GM23338 (cell line): ENCODE results near the gene AAR2. TPM values are rescaled to one million over a fixed set of nuclear protein-coding genes. Genes with fewer than 3 reads are reported as not detected.

Source experiments
- ATAC-seq: fragments of 200-7000 bp; cut with Tn5 transposase; 3 replicates; pipeline ENCODE4 v1.9.1; 2020
- DNase-seq: peaks from one replicate; pipeline ENCODE4 v3.0.0-alpha.2; 2015; ENCODE audit warnings: low spot score
- H2AFZ ChIP-seq: fragments of 200-600 bp; sonication (generic); 2 replicates; pipeline ENCODE4 v1.8.0; 2016; ENCODE audit warnings: antibody characterized with exemption, mild to moderate bottlenecking, moderate library complexity
- H3F3A ChIP-seq: fragments of 200-600 bp; sonication (generic); replicated peaks from 2 replicates; pipeline ENCODE4 v1.8.0; 2017; ENCODE audit warnings: antibody characterized with exemption, mixed run types, low read depth
- H3K27ac ChIP-seq: fragments of 200-600 bp; sonication (generic); 2 replicates; pipeline ENCODE4 v1.6.1; 2016; ENCODE audit warnings: low read depth
- H3K27me3 ChIP-seq: fragments of 200-600 bp; sonication (generic); 2 replicates; pipeline ENCODE4 v1.8.0; 2016; ENCODE audit warnings: mild to moderate bottlenecking, mixed run types, moderate library complexity; ENCODE audit not compliant: insufficient read depth
- H3K36me3 ChIP-seq: fragments of 200-600 bp; sonication (generic); 2 replicates; pipeline ENCODE4 v1.8.0; 2016; ENCODE audit warnings: mild to moderate bottlenecking; ENCODE audit not compliant: insufficient read depth
- H3K4me1 ChIP-seq: fragments of 200-600 bp; sonication (generic); 2 replicates; pipeline ENCODE4 v1.8.0; 2016; ENCODE audit warnings: mild to moderate bottlenecking, moderate library complexity; ENCODE audit not compliant: insufficient read depth
- H3K4me2 ChIP-seq: fragments of 200-600 bp; sonication (generic); 2 replicates; pipeline ENCODE4 v1.7.1; 2017; ENCODE audit warnings: mixed run types
- H3K4me3 ChIP-seq: fragments of 200-600 bp; sonication (generic); 2 replicates; pipeline ENCODE4 v1.6.1; 2016; ENCODE audit warnings: mixed run types
- H3K79me2 ChIP-seq: fragments of 200-600 bp; sonication (generic); replicated peaks from 2 replicates; pipeline ENCODE4 v1.8.0; 2017; ENCODE audit warnings: mild to moderate bottlenecking; ENCODE audit not compliant: insufficient read depth
- H3K9me2 ChIP-seq: fragments of 200-600 bp; sonication (generic); 2 replicates; pipeline ENCODE4 v1.8.0; 2017; ENCODE audit not compliant: insufficient read depth
- H4K20me1 ChIP-seq: fragments of 200-600 bp; sonication (generic); replicated peaks from 2 replicates; pipeline ENCODE4 v1.8.0; 2017; ENCODE audit warnings: mild to moderate bottlenecking; ENCODE audit not compliant: insufficient read depth
- H3K27ac Mint-ChIP-seq: 2 replicates; pipeline ENCODE4 v1.8.0; 2020; ENCODE audit warnings: inconsistent platforms, mild to moderate bottlenecking, moderate library complexity, mixed read lengths
- H3K27me3 Mint-ChIP-seq: 3 replicates; pipeline ENCODE4 v1.8.0; 2022; ENCODE audit warnings: low read depth, mild to moderate bottlenecking, moderate library complexity, mixed read lengths, inconsistent platforms; ENCODE audit not compliant: insufficient read depth, poor library complexity
- H3K36me3 Mint-ChIP-seq: 3 replicates; pipeline ENCODE4 v1.8.0; 2021; ENCODE audit warnings: low read depth, mild to moderate bottlenecking, inconsistent platforms, moderate library complexity, mixed read lengths
- H3K4me1 Mint-ChIP-seq: 3 replicates; pipeline ENCODE4 v1.8.0; 2020; ENCODE audit warnings: mild to moderate bottlenecking, inconsistent platforms, mixed read lengths
- H3K4me3 Mint-ChIP-seq: 3 replicates; pipeline ENCODE4 v1.8.0; 2021; ENCODE audit warnings: moderate library complexity, mild to moderate bottlenecking, inconsistent platforms, mixed read lengths
- H3K9me3 Mint-ChIP-seq: 3 replicates; pipeline ENCODE4 v1.8.0; 2020; ENCODE audit warnings: moderate library complexity, mild to moderate bottlenecking, inconsistent platforms, mixed read lengths
- JUNB ChIP-seq: IDR thresholded peaks from one replicate; pipeline ENCODE4 v1.6.1; 2016; ENCODE audit warnings: antibody characterized with exemption; ENCODE audit not compliant: unreplicated experiment
- REST ChIP-seq: IDR thresholded peaks from one replicate; pipeline ENCODE4 v1.6.1; 2018; ENCODE audit warnings: antibody characterized with exemption; ENCODE audit not compliant: unreplicated experiment
- ZNF114 ChIP-seq: fragments of 250-450 bp; sonication (Bioruptor Pico); IDR thresholded peaks from 2 replicates; pipeline ENCODE4 v1.5.0; 2020; ENCODE audit warnings: mild to moderate bottlenecking, moderate library complexity
- ZNF462 ChIP-seq: fragments of 250-450 bp; sonication (Bioruptor Pico); IDR thresholded peaks from 2 replicates; pipeline ENCODE4 v1.5.0; 2020; ENCODE audit warnings: mild to moderate bottlenecking, moderate library complexity
- polyA plus RNA-seq: library from polyadenylated mRNA; unstranded; fragments of >200 nt; fragmentation: Nextera tagmentation; extraction: Ambion mirVana; gene quantifications from 2 replicates; pipeline ENCODE4 v1.2.1, GENCODE V29; 2016
- total RNA-seq: library from RNA; depleted of rRNA; stranded (reverse); fragments of >200 nt; shearing (Covaris generic); gene quantifications from 2 replicates; pipeline ENCODE4 v1.2.3, GENCODE V29; 2014

The AAR2 gene
- total and polyA plus RNA-seq, 2 experiments from 2014 or later: 15.8 to 32.6 TPM

GRCh38 chr20:36297656-36298055 lies 61.4 kb downstream of the AAR2 start (continued):
- no peak for TF ChIP-seq ZNF462 (CRISPR knock-in tag)
- no peak for TF ChIP-seq ZNF114

GRCh38 chr20:36298061-36298460 lies 61.8 kb downstream of the AAR2 start:
- Mint-ChIP-seq H3K9me3 (no peaks in the 10 kb centered on the region; the same call in 2 of the 3 replicates), H3K27ac (no peak overlapping the region), H3K4me1 (peaks cover 4% of the 10 kb centered on the region; the same call in 2 of the 3 replicates)

More at GRCh38 chr20:36298061-36298460, 61.8 kb downstream of the AAR2 start:
- ATAC-seq (no peak), DNase-seq (no peak)
- no peak overlapping the region for H3K27ac ChIP-seq
- Mint-ChIP-seq H3K4me3 (no peak overlapping the region), H3K36me3 (no peaks in the 10 kb centered on the region), H3K27me3 (peaks cover 18% of the 10 kb centered on the region)
- no peaks in the 10 kb centered on the region for H4K20me1 ChIP-seq
- no peaks in the 10 kb centered on the region for H3F3A ChIP-seq
- H3K4me2 ChIP-seq: no peak overlapping the region
- H2AFZ ChIP-seq: no peak overlapping the region
- no peak overlapping the region for H3K4me3 ChIP-seq
- H3K9me2 ChIP-seq: no peaks in the 10 kb centered on the region
- H3K27me3 ChIP-seq: no peaks in the 10 kb centered on the region
- H3K4me1 ChIP-seq: 0 out of 2 replicates have a peak, but pooled peaks cover 1% of the 10 kb centered on the region
- H3K79me2 ChIP-seq: no peaks in the 10 kb centered on the region
- no peaks in the 10 kb centered on the region for H3K36me3 ChIP-seq
- TF ChIP-seq JUNB: no peak
- TF ChIP-seq ZNF462 (CRISPR knock-in tag): no peak
- no peak for TF ChIP-seq REST
- no peak for TF ChIP-seq ZNF114
